K562 (cell line): ENCODE results near the gene OR13C8. TPM values are rescaled to one million over a fixed set of nuclear protein-coding genes. Genes with fewer than 3 reads are reported as not detected.

Experiments
- ATAC-seq: fragments of 200-7000 bp; cut with Tn5 transposase; 3 replicates; pipeline ENCODE4 v1.9.1; 2020; ENCODE audit warnings: moderate library complexity
- BruUV-seq: library from RNA; stranded (reverse); fragments of 400-500 nt; replicated peaks from 2 replicates; lab custom pipeline; 2021; lab: Mats Ljungman, UMichigan
- CTCF ChIA-PET: fragments of 300-600 bp; formaldehyde crosslinking; extraction: SDS; loops from one replicate; lab custom pipeline; 2021; ENCODE audit warnings: low intra/inter-chr PET ratio; lab: Yijun Ruan, JAX
- POLR2A ChIA-PET: fragments of 300-600, 350-650 bp; sonication (Branson Sonifier 250); formaldehyde crosslinking; extraction: SDS; loops from one replicate; lab custom pipeline; 2021; ENCODE audit warnings: antibody characterized with exemption, inconsistent platforms; lab: Yijun Ruan, JAX
- DNase-seq, 4 experiments: peaks; one replicate each; pipeline versions ENCODE4 v3.0.0 to v3.0.0-alpha.2; 2011 to 2018; ENCODE audit warnings: low spot score in 3 of 4, mixed read lengths in 3 of 4; ENCODE audit errors: extremely low read depth in 1 of 4
- FAIRE-seq: peaks from 2 replicates; lab custom pipeline; 2011; peaks lifted over from hg19 to GRCh38; lab: Jason Lieb, UNC
- H2AFZ ChIP-seq: 2 replicates; pipeline ENCODE4 v1.6.0; 2011; ENCODE audit warnings: low read depth, low read length, control low read depth, inconsistent platforms
- H3K27ac ChIP-seq: fragments of 200-600 bp; 3 replicates; pipeline ENCODE4 v1.8.0; 2011; ENCODE audit warnings: low read depth, mild to moderate bottlenecking, control low read depth, inconsistent platforms, low read length, moderate library complexity, mixed read lengths; ENCODE audit errors: extremely low read depth
- H3K27me3 ChIP-seq, 2 experiments: fragments of 300-600 bp in 1 of 2; 2 replicates in 1 of 2; 3 replicates in 1 of 2; pipeline versions ENCODE4 v1.6.0 to v1.8.0; 2011; ENCODE audit warnings: inconsistent platforms in 2 of 2, low read length in 2 of 2, mild to moderate bottlenecking in 1 of 2, mixed read lengths in 1 of 2, moderate library complexity in 1 of 2; ENCODE audit not compliant: control insufficient read depth in 2 of 2, insufficient read depth in 2 of 2
- H3K36me3 ChIP-seq: fragments of 300-600 bp; 3 replicates; pipeline ENCODE4 v1.8.0; 2011; ENCODE audit warnings: mild to moderate bottlenecking, low read length, inconsistent platforms; ENCODE audit not compliant: control insufficient read depth, insufficient read depth
- H3K4me1 ChIP-seq, 2 experiments: fragments of 200-600 bp in 1 of 2; replicated peaks in 1 of 2; 2 replicates in 1 of 2; 3 replicates in 1 of 2; pipeline versions ENCODE4 v1.5.1 to v1.8.0; 2011; ENCODE audit warnings: inconsistent platforms in 2 of 2, low read length in 2 of 2, mild to moderate bottlenecking in 1 of 2, mixed read lengths in 1 of 2, moderate library complexity in 1 of 2; ENCODE audit not compliant: control insufficient read depth in 2 of 2, insufficient read depth in 2 of 2
- H3K4me2 ChIP-seq: 2 replicates; pipeline ENCODE4 v1.6.1; 2011; ENCODE audit warnings: low read length, control low read depth, inconsistent platforms, mixed read lengths; ENCODE audit not compliant: insufficient read depth
- H3K4me3 ChIP-seq: fragments of 200-600 bp; sonication (generic), shearing (Covaris generic); 2 replicates; pipeline ENCODE4 v1.5.1; 2016; ENCODE audit warnings: control low read depth, inconsistent platforms
- H3K79me2 ChIP-seq: fragments of 200-600 bp; 3 replicates; pipeline ENCODE4 v1.8.0; 2011; ENCODE audit warnings: low read length, inconsistent platforms; ENCODE audit not compliant: control insufficient read depth, insufficient read depth
- H3K9ac ChIP-seq, 2 experiments: 2 replicates each; pipeline versions ENCODE4 v1.6.0 to v1.6.1; 2011; ENCODE audit warnings: low read depth in 2 of 2, low read length in 2 of 2, control low read depth in 1 of 2, inconsistent platforms in 1 of 2, mild to moderate bottlenecking in 1 of 2, mixed read lengths in 1 of 2; ENCODE audit not compliant: insufficient read depth in 1 of 2
- H3K9me1 ChIP-seq: one replicate; pipeline ENCODE4 v1.6.0; 2011; ENCODE audit warnings: inconsistent platforms, mild to moderate bottlenecking, low read length, moderate library complexity; ENCODE audit not compliant: control insufficient read depth, insufficient read depth
- H3K9me3 ChIP-seq: replicated peaks from 2 replicates; pipeline ENCODE4 v1.5.1; 2011; ENCODE audit warnings: low read depth, low read length, inconsistent platforms; ENCODE audit not compliant: control insufficient read depth, insufficient read depth
- H4K20me1 ChIP-seq: replicated peaks from 2 replicates; pipeline ENCODE4 v1.6.1; 2011; ENCODE audit warnings: low read length, inconsistent platforms, mixed read lengths; ENCODE audit not compliant: control insufficient read depth, insufficient read depth
- CBFB ChIP-seq: sonication (generic); formaldehyde crosslinking; IDR thresholded peaks from 2 replicates; pipeline ENCODE4 v1.4.0; 2020; ENCODE audit warnings: mild to moderate bottlenecking, missing genetic modification reagents
- CCNT2 ChIP-seq: IDR thresholded peaks from 2 replicates; pipeline ENCODE4 v1.6.1; 2011; ENCODE audit warnings: borderline replicate concordance, low read depth, mild to moderate bottlenecking, moderate library complexity, mixed read lengths, low read length; ENCODE audit not compliant: insufficient read length; ENCODE audit errors: extremely low read depth
- CEBPB ChIP-seq: fragments of 450-650 bp; IDR thresholded peaks from 2 replicates; pipeline ENCODE4 v1.6.1; 2016; ENCODE audit warnings: missing genetic modification characterization, missing compliant biosample characterization
- ETV6 ChIP-seq, 3 experiments: fragments of 150-350 bp in 1 of 3; sonication (generic) in 1 of 3; formaldehyde crosslinking in 1 of 3; IDR thresholded peaks; 2 replicates each; pipeline versions ENCODE4 v1.6.1 to v1.8.0; 2014 to 2022; ENCODE audit warnings: borderline replicate concordance in 2 of 3, low read depth in 2 of 3, antibody characterized with exemption in 1 of 3, low read length in 1 of 3, mild to moderate bottlenecking in 1 of 3, missing genetic modification reagents in 1 of 3
- MCM2 ChIP-seq: fragments of 450-650 bp; IDR thresholded peaks from 2 replicates; pipeline ENCODE4 v1.6.1; 2017; ENCODE audit warnings: low read depth, mild to moderate bottlenecking
- MTA2 ChIP-seq: fragments of 450-650 bp; IDR thresholded peaks from 2 replicates; pipeline ENCODE4 v1.6.1; 2016; ENCODE audit warnings: low read depth
- NFE2 ChIP-seq: IDR thresholded peaks from 2 replicates; pipeline ENCODE4 v1.6.1; 2014; ENCODE audit warnings: antibody characterized with exemption, low read depth
- TEAD4 ChIP-seq, 2 experiments: sonication (generic) in 1 of 2; formaldehyde crosslinking in 1 of 2; IDR thresholded peaks; 2 replicates each; pipeline versions ENCODE4 v1.6.1 to v1.8.0; 2012 to 2022; ENCODE audit warnings: borderline replicate concordance in 1 of 2, inconsistent platforms in 1 of 2, low read length in 1 of 2, mild to moderate bottlenecking in 1 of 2, missing genetic modification reagents in 1 of 2
- TOE1 ChIP-seq, 2 experiments: fragments of 450-650 bp in 1 of 2; sonication (generic) in 1 of 2; formaldehyde crosslinking in 1 of 2; IDR thresholded peaks; 2 replicates each; pipeline versions ENCODE4 v1.7.1 to v1.8.0; 2016 to 2022; ENCODE audit warnings: borderline replicate concordance in 2 of 2, mild to moderate bottlenecking in 2 of 2, antibody characterized with exemption in 1 of 2, inconsistent platforms in 1 of 2, low read depth in 1 of 2, missing genetic modification reagents in 1 of 2, moderate library complexity in 1 of 2
- TSC22D4 ChIP-seq: fragments of 450-650 bp; IDR thresholded peaks from 2 replicates; pipeline ENCODE4 v1.6.1; 2016; ENCODE audit warnings: missing genetic modification characterization, missing biosample characterization, control low read depth
- ZKSCAN1 ChIP-seq: fragments of 150-350 bp; IDR thresholded peaks from 2 replicates; pipeline ENCODE4 v1.6.1; 2016; ENCODE audit warnings: low read depth, low read length
- ZNF232 ChIP-seq: sonication (generic); formaldehyde crosslinking; IDR thresholded peaks from 2 replicates; pipeline ENCODE4 v1.8.0; 2022; ENCODE audit warnings: mild to moderate bottlenecking, missing genetic modification reagents
- WGBS: fragments of 100-300 bp; shearing (Covaris generic); methylation state at CpG from one replicate; pipeline ENCODE4 v1.1.6; 2016; ENCODE audit warnings: low coverage, mixed read lengths; ENCODE audit not compliant: insufficient coverage; ENCODE audit errors: missing lambda C conversion rate; 5-methylcytosine and 5-hydroxymethylcytosine counted together
- in situ Hi-C: fragments of 300-500 bp; cut with MboI; formaldehyde crosslinking; loops from 4 replicates; pipeline ENCODE4 v1.15.0; 2018; ENCODE audit warnings: inconsistent platforms, mixed read lengths
- intact Hi-C: fragments of 100-400 bp; cut with micrococcal nuclease; formaldehyde crosslinking; loops from 2 replicates; pipeline ENCODE4 v1.14.2; 2022
- polyA plus RNA-seq, 8 experiments: library from polyadenylated mRNA; depleted of rRNA in 4 of 8; stranded (reverse) in 5 of 8; unstranded in 3 of 8; fragments of >200 nt; fragmentation: Nextera tagmentation in 2 of 8; fragmentation: Illumina TruSeq in 1 of 8; extraction: Ambion mirVana in 2 of 8; extraction: Trizol in 1 of 8; gene quantifications; 2 replicates each; pipeline versions ENCODE4 v1.2.1 to v1.2.3, GENCODE V29; 2011 to 2014; ENCODE audit warnings: inconsistent platforms in 1 of 8, missing spikeins in 1 of 8
- total RNA-seq, 7 experiments: library from RNA; depleted of rRNA in 6 of 7; stranded (reverse); fragments of >200 nt in 6 of 7; fragmentation: Illumina TruSeq in 2 of 7; extraction: Trizol in 2 of 7; gene quantifications; 2 replicates each; pipeline versions ENCODE4 v1.2.1 to v1.2.3, GENCODE V29; 2011 to 2021; ENCODE audit warnings: low replicate concordance in 1 of 7
- TF ChIP-seq, protein P1 (sequence below): sonication (generic); formaldehyde crosslinking; IDR thresholded peaks from 2 replicates; pipeline ENCODE4 v1.8.0; 2023; ENCODE audit warnings: mild to moderate bottlenecking, missing genetic modification reagents
- TF ChIP-seq, protein P2 (sequence below): sonication (generic); formaldehyde crosslinking; IDR thresholded peaks from 2 replicates; pipeline ENCODE4 v1.8.1; 2023; ENCODE audit warnings: mild to moderate bottlenecking, missing genetic modification reagents
- TF ChIP-seq, protein P3 (sequence below), 2 experiments: fragments of 450-650 bp in 1 of 2; sonication (generic) in 1 of 2; formaldehyde crosslinking in 1 of 2; IDR thresholded peaks in 1 of 2; conservative IDR thresholded peaks in 1 of 2; 2 replicates each; pipeline versions ENCODE4 v1.6.1 to v1.8.1; 2016 to 2023; ENCODE audit warnings: mild to moderate bottlenecking in 2 of 2, moderate library complexity in 2 of 2, inconsistent platforms in 1 of 2, missing genetic modification reagents in 1 of 2
- TF ChIP-seq, protein P4 (sequence below): fragments of 450-650 bp; formaldehyde crosslinking; IDR thresholded peaks from 2 replicates; pipeline ENCODE4 v1.4.0; 2022; ENCODE audit warnings: missing genetic modification characterization

OR13C8 gene
- total and polyA plus RNA-seq, 9 of the 15 experiments (the other 6 are each of a cell fraction or from before 2014, with no cell fraction given): not detected

DNA sequence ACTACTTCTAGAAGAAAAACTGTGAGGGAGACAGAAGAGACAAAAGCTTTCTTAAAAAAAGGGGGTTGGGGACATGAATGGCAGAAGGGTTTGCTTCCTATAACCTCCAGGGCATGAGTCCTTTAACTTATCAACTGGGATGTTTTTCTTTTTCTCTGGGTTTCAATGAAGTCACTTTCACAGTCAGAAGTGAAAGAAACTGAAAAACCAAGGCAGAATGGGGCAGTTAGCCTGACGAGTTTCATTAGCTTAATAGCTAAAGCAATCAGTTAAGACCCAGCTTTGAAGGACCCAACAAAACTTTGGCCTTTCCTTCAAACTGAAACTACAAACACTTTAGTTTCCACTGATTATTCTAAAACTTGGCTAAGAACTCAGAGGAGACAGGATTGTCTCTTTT is 4.6 kb upstream of the OR13C8 start:
- CTCF ChIA-PET: no interaction called here
- WGBS: 0% methylated on average over 1 of the region's 1 CpG
- POLR2A ChIA-PET: interaction anchor here (0.6 kb wide), 1 partner anchor 27 kb away, joined by 3 read pairs; no protein-coding TSS in a partner anchor
- TF ChIP-seq CCNT2 (no peak), CBFB (CRISPR knock-in tag) (no peak), NFE2 (no peak), ZKSCAN1 (no peak), TEAD4 (IDR thresholded peaks at IDR 0.05; ENCODE audit: low read length) (no peak), TEAD4 (CRISPR knock-in tag; IDR thresholded peaks at IDR 0.05; ENCODE audit: borderline replicate concordance) (no peak), ZNF232 (no peak), CEBPB (tag) (no peak), MCM2 (no peak), ETV6 (IDR thresholded peaks at IDR 0.05; ENCODE audit: borderline replicate concordance in 1 of 2, low read depth in 2 of 2, low read length in 1 of 2) (no peak), ETV6 (CRISPR knock-in tag; IDR thresholded peaks at IDR 0.05; ENCODE audit: borderline replicate concordance) (no peak), TSC22D4 (tag) (no peak), MTA2 (no peak), TOE1 (IDR thresholded peaks at IDR 0.05; ENCODE audit: borderline replicate concordance) (no peak), TOE1 (CRISPR knock-in tag; IDR thresholded peaks at IDR 0.05; ENCODE audit: borderline replicate concordance, low read depth) (no peak)
- TF ChIP-seq, protein P1, sequence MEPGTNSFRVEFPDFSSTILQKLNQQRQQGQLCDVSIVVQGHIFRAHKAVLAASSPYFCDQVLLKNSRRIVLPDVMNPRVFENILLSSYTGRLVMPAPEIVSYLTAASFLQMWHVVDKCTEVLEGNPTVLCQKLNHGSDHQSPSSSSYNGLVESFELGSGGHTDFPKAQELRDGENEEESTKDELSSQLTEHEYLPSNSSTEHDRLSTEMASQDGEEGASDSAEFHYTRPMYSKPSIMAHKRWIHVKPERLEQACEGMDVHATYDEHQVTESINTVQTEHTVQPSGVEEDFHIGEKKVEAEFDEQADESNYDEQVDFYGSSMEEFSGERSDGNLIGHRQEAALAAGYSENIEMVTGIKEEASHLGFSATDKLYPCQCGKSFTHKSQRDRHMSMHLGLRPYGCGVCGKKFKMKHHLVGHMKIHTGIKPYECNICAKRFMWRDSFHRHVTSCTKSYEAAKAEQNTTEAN (CRISPR knock-in tag): no peak
- TF ChIP-seq, protein P2, sequence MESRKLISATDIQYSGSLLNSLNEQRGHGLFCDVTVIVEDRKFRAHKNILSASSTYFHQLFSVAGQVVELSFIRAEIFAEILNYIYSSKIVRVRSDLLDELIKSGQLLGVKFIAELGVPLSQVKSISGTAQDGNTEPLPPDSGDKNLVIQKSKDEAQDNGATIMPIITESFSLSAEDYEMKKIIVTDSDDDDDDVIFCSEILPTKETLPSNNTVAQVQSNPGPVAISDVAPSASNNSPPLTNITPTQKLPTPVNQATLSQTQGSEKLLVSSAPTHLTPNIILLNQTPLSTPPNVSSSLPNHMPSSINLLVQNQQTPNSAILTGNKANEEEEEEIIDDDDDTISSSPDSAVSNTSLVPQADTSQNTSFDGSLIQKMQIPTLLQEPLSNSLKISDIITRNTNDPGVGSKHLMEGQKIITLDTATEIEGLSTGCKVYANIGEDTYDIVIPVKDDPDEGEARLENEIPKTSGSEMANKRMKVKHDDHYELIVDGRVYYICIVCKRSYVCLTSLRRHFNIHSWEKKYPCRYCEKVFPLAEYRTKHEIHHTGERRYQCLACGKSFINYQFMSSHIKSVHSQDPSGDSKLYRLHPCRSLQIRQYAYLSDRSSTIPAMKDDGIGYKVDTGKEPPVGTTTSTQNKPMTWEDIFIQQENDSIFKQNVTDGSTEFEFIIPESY: no peak
- TF ChIP-seq, protein P3, sequence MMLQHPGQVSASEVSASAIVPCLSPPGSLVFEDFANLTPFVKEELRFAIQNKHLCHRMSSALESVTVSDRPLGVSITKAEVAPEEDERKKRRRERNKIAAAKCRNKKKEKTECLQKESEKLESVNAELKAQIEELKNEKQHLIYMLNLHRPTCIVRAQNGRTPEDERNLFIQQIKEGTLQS (IDR thresholded peaks at IDR 0.05): no peak
- TF ChIP-seq, protein P3 (CRISPR knock-in tag; conservative IDR thresholded peaks at IDR 0.05): no peak
- TF ChIP-seq, protein P4, sequence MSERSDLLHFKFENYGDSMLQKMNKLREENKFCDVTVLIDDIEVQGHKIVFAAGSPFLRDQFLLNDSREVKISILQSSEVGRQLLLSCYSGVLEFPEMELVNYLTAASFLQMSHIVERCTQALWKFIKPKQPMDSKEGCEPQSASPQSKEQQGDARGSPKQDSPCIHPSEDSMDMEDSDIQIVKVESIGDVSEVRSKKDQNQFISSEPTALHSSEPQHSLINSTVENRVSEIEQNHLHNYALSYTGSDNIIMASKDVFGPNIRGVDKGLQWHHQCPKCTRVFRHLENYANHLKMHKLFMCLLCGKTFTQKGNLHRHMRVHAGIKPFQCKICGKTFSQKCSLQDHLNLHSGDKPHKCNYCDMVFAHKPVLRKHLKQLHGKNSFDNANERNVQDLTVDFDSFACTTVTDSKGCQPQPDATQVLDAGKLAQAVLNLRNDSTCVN (CRISPR knock-in tag): no peak

More for the DNA sequence above, 4.6 kb upstream of the OR13C8 start:
- Histone ChIP-seq H2AFZ (no peak overlapping the region), H3K36me3 (no peaks in the 10 kb centered on the region), H3K4me3 (no peak overlapping the region), H3K9me3 (no peaks in the 10 kb centered on the region; the same call in 1 of the 2 replicates), H3K9me1 (no peaks in the 10 kb centered on the region), H3K79me2 (no peaks in the 10 kb centered on the region), H3K27ac (no peak overlapping the region), H3K9ac (no peak overlapping the region), H3K4me2 (no peak overlapping the region), H3K27me3 (no peaks in the 10 kb centered on the region), H3K4me1 (no peaks in the 10 kb centered on the region), H4K20me1 (no peaks in the 10 kb centered on the region)
- no peak for FAIRE-seq
- intact Hi-C loops (no loop called here), in situ Hi-C loops (no loop called here)
- BruUV-seq: no TSS peak
- no peak for DNase-seq
- no peak for ATAC-seq
